Loucy (cell line): ENCODE measurements around the gene CST3.

Experiments
- H2AFZ ChIP-seq: fragments of 200-600 bp; sonication (generic); 2 replicates; pipeline ENCODE4 v1.6.0; 2016; ENCODE audit warnings: antibody characterized with exemption, mild to moderate bottlenecking, low read length, moderate library complexity
- H3F3A ChIP-seq: fragments of 200-600 bp; 2 replicates; pipeline ENCODE4 v1.6.0; 2016; ENCODE audit warnings: antibody characterized with exemption, low read depth, mild to moderate bottlenecking
- H3K27me3 ChIP-seq: fragments of 200-600 bp; sonication (generic); 2 replicates; pipeline ENCODE4 v1.6.1; 2014; ENCODE audit warnings: low read length, mild to moderate bottlenecking; ENCODE audit not compliant: insufficient read depth, poor library complexity, severe bottlenecking
- H3K36me3 ChIP-seq: fragments of 200-600 bp; sonication (generic); 2 replicates; pipeline ENCODE4 v1.6.1; 2016; ENCODE audit warnings: low read length; ENCODE audit not compliant: insufficient read depth
- H3K4me1 ChIP-seq: fragments of 200-600 bp; sonication (generic); 2 replicates; pipeline ENCODE4 v1.5.1; 2014; ENCODE audit warnings: low read length, mild to moderate bottlenecking; ENCODE audit not compliant: insufficient read depth, poor library complexity, severe bottlenecking
- H3K4me2 ChIP-seq: fragments of 200-600 bp; sonication (generic); 2 replicates; pipeline ENCODE4 v1.6.0; 2014; ENCODE audit warnings: antibody characterized with exemption, low read length, low read depth, mild to moderate bottlenecking; ENCODE audit not compliant: poor library complexity, severe bottlenecking
- H3K4me3 ChIP-seq: fragments of 200-600 bp; sonication (generic); 2 replicates; pipeline ENCODE4 v1.5.1; 2014; ENCODE audit warnings: low read length, mild to moderate bottlenecking, mixed read lengths; ENCODE audit not compliant: poor library complexity, severe bottlenecking
- H3K79me2 ChIP-seq: fragments of 200-600 bp; sonication (generic); 2 replicates; pipeline ENCODE4 v1.6.1; 2014; ENCODE audit warnings: low read length; ENCODE audit not compliant: insufficient read depth
- H3K9ac ChIP-seq: fragments of 200-600 bp; sonication (generic); 2 replicates; pipeline ENCODE4 v1.6.0; 2014; ENCODE audit warnings: mild to moderate bottlenecking, low read depth, low read length, moderate library complexity; ENCODE audit not compliant: poor library complexity, severe bottlenecking
- H3K9me2 ChIP-seq: fragments of 200-600 bp; sonication (generic); replicated peaks from 2 replicates; pipeline ENCODE4 v1.6.1; 2016; ENCODE audit warnings: low read depth, low read length, mixed read lengths
- H3K9me3 ChIP-seq: fragments of 200-600 bp; sonication (generic); 2 replicates; pipeline ENCODE4 v1.6.1; 2014; ENCODE audit warnings: mild to moderate bottlenecking, antibody characterized with exemption, low read length, low read depth; ENCODE audit not compliant: insufficient read depth
- H4K20me1 ChIP-seq: fragments of 200-600 bp; sonication (generic); 2 replicates; pipeline ENCODE4 v1.6.0; 2014; ENCODE audit warnings: antibody characterized with exemption, low read length, mild to moderate bottlenecking; ENCODE audit not compliant: insufficient read depth, poor library complexity, severe bottlenecking
- EZH2phosphoT487 ChIP-seq: fragments of 200-600 bp; IDR thresholded peaks from 2 replicates; pipeline ENCODE4 v1.6.1; 2018; ENCODE audit warnings: antibody characterized with exemption, mild to moderate bottlenecking, moderate library complexity, borderline replicate concordance
- TF ChIP-seq, protein P1 (sequence below): fragments of 200-600 bp; sonication (generic); conservative IDR thresholded peaks from 2 replicates; pipeline ENCODE4 v1.5.1; 2014; ENCODE audit warnings: mild to moderate bottlenecking, antibody characterized with exemption, low read length

Gene CST3

DNA sequence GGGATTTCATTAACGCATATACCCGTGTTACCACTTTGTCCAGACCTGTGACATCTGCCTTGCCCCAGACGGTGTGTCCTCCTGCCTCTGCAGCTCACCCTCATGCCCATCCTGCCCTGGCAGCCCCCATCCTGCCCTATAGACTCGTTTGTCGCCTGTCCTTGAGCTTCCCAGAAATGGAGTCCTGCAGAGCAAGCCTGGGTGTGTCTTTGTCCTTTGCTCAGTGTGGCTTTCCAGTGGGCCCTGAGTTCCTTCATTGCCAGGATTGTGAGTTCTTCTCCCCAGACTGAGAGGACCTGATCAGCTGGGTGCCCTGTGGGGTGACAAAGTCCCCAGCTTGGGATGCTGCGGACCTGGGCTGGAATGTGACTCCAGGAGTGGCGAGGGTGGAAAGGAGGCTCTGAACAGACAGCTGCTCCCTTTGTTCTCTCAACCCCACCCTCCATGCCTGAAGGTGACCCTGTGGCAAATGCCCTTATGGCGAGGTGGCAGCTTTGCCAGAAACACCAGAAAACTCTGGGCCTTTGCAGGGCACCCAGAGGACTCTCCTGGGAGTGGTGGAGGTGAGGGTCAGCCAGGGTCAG is 2.4 kb upstream of the CST3 start:
- no peaks in the 10 kb centered on the region for H3K9me3 ChIP-seq
- no peaks in the 10 kb centered on the region for H4K20me1 ChIP-seq
- H3K9ac ChIP-seq = no peak overlapping the region
- H3K36me3 ChIP-seq = no peaks in the 10 kb centered on the region
- H3K4me1 ChIP-seq = peaks cover 27% of the 10 kb centered on the region
- H3F3A ChIP-seq = no peaks in the 10 kb centered on the region
- H3K4me3 ChIP-seq = no peak overlapping the region
- H3K4me2 ChIP-seq = no peak overlapping the region
- TF ChIP-seq EZH2phosphoT487 = no peak
- TF ChIP-seq, protein P1, sequence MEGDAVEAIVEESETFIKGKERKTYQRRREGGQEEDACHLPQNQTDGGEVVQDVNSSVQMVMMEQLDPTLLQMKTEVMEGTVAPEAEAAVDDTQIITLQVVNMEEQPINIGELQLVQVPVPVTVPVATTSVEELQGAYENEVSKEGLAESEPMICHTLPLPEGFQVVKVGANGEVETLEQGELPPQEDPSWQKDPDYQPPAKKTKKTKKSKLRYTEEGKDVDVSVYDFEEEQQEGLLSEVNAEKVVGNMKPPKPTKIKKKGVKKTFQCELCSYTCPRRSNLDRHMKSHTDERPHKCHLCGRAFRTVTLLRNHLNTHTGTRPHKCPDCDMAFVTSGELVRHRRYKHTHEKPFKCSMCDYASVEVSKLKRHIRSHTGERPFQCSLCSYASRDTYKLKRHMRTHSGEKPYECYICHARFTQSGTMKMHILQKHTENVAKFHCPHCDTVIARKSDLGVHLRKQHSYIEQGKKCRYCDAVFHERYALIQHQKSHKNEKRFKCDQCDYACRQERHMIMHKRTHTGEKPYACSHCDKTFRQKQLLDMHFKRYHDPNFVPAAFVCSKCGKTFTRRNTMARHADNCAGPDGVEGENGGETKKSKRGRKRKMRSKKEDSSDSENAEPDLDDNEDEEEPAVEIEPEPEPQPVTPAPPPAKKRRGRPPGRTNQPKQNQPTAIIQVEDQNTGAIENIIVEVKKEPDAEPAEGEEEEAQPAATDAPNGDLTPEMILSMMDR = no peak
- H3K9me2 ChIP-seq = no peaks in the 10 kb centered on the region
- H2AFZ ChIP-seq = no peak overlapping the region
- no peaks in the 10 kb centered on the region for H3K27me3 ChIP-seq
- no peaks in the 10 kb centered on the region; the same call in 1 of the 2 replicates for H3K79me2 ChIP-seq

DNA sequence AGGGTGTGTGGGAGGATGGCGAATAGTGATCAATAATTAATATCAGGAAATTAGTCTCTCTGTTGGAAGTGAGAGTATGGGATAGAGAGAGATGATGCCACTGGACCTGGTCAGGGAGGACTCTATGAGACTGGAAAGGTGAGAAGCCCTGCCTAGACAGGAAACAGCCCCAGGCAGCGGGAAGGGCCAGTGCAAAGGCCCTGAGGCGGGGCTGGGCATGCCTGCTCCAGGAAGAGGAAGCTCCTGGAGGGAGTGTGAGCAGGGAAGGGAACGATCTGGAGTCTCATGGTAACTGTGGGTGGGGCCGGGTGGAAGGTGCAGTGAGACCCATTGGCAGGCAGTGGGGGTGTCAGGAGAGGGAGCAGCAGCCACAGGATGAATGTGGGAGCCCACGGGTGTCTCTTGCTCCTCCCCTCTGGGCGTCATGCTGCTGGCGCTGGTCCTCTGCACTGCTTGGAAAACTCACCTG is 1.8 kb upstream of the CST3 start:
- no peaks in the 10 kb centered on the region for H3K36me3 ChIP-seq
- H4K20me1 ChIP-seq = no peaks in the 10 kb centered on the region
- no peak overlapping the region for H3K4me3 ChIP-seq
- H3F3A ChIP-seq = no peaks in the 10 kb centered on the region
- H3K9me2 ChIP-seq = no peaks in the 10 kb centered on the region
- no peaks in the 10 kb centered on the region for H3K9me3 ChIP-seq
- H2AFZ ChIP-seq = no peak overlapping the region
- no peaks in the 10 kb centered on the region; the same call in 1 of the 2 replicates for H3K79me2 ChIP-seq
- H3K9ac ChIP-seq = no peak overlapping the region
- no peaks in the 10 kb centered on the region for H3K27me3 ChIP-seq
- H3K4me2 ChIP-seq = no peak overlapping the region
- TF ChIP-seq, protein P1 = no peak
- TF ChIP-seq EZH2phosphoT487 = no peak
- H3K4me1 ChIP-seq = peaks cover 29% of the 10 kb centered on the region

DNA sequence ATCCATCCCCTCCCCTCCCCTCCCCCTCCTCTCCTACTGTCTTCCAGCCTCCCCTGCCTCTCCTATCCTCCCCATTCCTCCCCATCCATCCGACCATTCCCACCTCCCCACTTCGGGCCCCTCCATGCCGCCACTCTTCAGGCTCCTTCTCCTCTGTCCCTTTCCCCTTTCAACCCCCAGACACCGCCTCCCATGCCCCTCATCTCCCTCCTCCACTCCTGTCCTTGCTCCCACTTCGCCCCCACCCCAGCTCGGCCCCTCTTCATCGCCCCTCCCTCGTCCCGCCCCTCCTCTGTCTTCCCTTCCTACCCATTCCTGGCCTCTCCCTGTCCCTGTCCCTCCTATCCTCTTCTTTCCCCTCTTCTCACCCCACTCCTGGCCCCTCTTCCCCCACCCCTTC is 554 bp upstream of the CST3 start:
- peak overlapping the region; percentile 88 for H3K9ac ChIP-seq
- H3K36me3 ChIP-seq = no peaks in the 10 kb centered on the region
- peaks cover 29% of the 10 kb centered on the region for H3K4me1 ChIP-seq
- peak overlapping the region; percentile 74 for H3K4me2 ChIP-seq
- no peak for TF ChIP-seq EZH2phosphoT487
- TF ChIP-seq, protein P1 = no peak
- H3K9me3 ChIP-seq = no peaks in the 10 kb centered on the region
- H3K27me3 ChIP-seq = no peaks in the 10 kb centered on the region
- H3K4me3 ChIP-seq = peak overlapping the region; percentile 85
- no peaks in the 10 kb centered on the region for H3K9me2 ChIP-seq
- H3K79me2 ChIP-seq = no peaks in the 10 kb centered on the region; the same call in 1 of the 2 replicates
- no peak overlapping the region for H2AFZ ChIP-seq
- H4K20me1 ChIP-seq = no peaks in the 10 kb centered on the region
- no peaks in the 10 kb centered on the region for H3F3A ChIP-seq
